Keratinocyte (primary cell): ENCODE results near the gene PEPD. TPM values are rescaled to one million over a fixed set of nuclear protein-coding genes. Genes with fewer than 3 reads are reported as not detected.

Experiments used
- DNase-seq: peaks from one replicate; pipeline ENCODE4 v3.0.0-alpha.2; 2011; ENCODE audit warnings: low read depth, missing footprints, low spot score
- FAIRE-seq: peaks from 2 replicates; lab custom pipeline; 2011; peaks lifted over from hg19 to GRCh38; lab: Jason Lieb, UNC
- H2AFZ ChIP-seq: 2 replicates; pipeline ENCODE4 v1.6.0; 2012; ENCODE audit warnings: low read length, control low read depth, inconsistent platforms; ENCODE audit not compliant: control insufficient read depth
- H3K27ac ChIP-seq: 2 replicates; pipeline ENCODE4 v1.5.1; 2011; ENCODE audit warnings: low read length; ENCODE audit not compliant: control insufficient read depth, insufficient read depth
- H3K27me3 ChIP-seq: 3 replicates; pipeline ENCODE4 v1.6.0; 2011; ENCODE audit warnings: low read length; ENCODE audit not compliant: control insufficient read depth, insufficient read depth; ENCODE audit errors: extremely low read depth
- H3K36me3 ChIP-seq, 2 experiments: 2 replicates in 1 of 2; 3 replicates in 1 of 2; pipeline ENCODE4 v1.5.1; 2011; ENCODE audit warnings: low read length in 2 of 2, mild to moderate bottlenecking in 1 of 2; ENCODE audit not compliant: control insufficient read depth in 2 of 2, insufficient read depth in 2 of 2; ENCODE audit errors: extremely low read depth in 1 of 2
- H3K4me1 ChIP-seq: 3 replicates; pipeline ENCODE4 v1.5.1; 2011; ENCODE audit warnings: low read length; ENCODE audit not compliant: control insufficient read depth, insufficient read depth; ENCODE audit errors: extremely low read depth
- H3K4me2 ChIP-seq: 3 replicates; pipeline ENCODE4 v1.6.0; 2011; ENCODE audit warnings: low read depth, low read length; ENCODE audit not compliant: control insufficient read depth, insufficient read depth; ENCODE audit errors: extremely low read depth
- H3K4me3 ChIP-seq, 3 experiments: fragments of 200-600 bp in 1 of 3; sonication (generic) in 1 of 3; 2 replicates in 2 of 3; 3 replicates in 1 of 3; pipeline ENCODE4 v1.5.1; 2011 to 2016; ENCODE audit warnings: low read length in 3 of 3, mild to moderate bottlenecking in 3 of 3, control low read depth in 2 of 3, inconsistent platforms in 1 of 3, low read depth in 1 of 3, mixed read lengths in 1 of 3, mixed run types in 1 of 3, moderate library complexity in 1 of 3; ENCODE audit not compliant: control insufficient read depth in 2 of 3, insufficient read depth in 2 of 3; ENCODE audit errors: extremely low read depth in 1 of 3
- H3K79me2 ChIP-seq: 2 replicates; pipeline ENCODE4 v1.6.0; 2012; ENCODE audit warnings: low read length; ENCODE audit not compliant: control insufficient read depth, insufficient read depth
- H3K9ac ChIP-seq: 3 replicates; pipeline ENCODE4 v1.6.0; 2011; ENCODE audit warnings: low read length; ENCODE audit not compliant: control insufficient read depth, insufficient read depth; ENCODE audit errors: extremely low read depth
- H3K9me1 ChIP-seq: 3 replicates; pipeline ENCODE4 v1.6.0; 2011; ENCODE audit warnings: low read length; ENCODE audit not compliant: control insufficient read depth, insufficient read depth; ENCODE audit errors: extremely low read depth
- H3K9me3 ChIP-seq: 2 replicates; pipeline ENCODE4 v1.5.1; 2012; ENCODE audit warnings: low read depth, low read length; ENCODE audit not compliant: control insufficient read depth
- H4K20me1 ChIP-seq: 3 replicates; pipeline ENCODE4 v1.6.0; 2011; ENCODE audit warnings: low read length; ENCODE audit not compliant: control insufficient read depth, insufficient read depth; ENCODE audit errors: extremely low read depth
- CTCF ChIP-seq, 3 experiments: IDR thresholded peaks in 1 of 3; conservative IDR thresholded peaks in 1 of 3; optimal IDR thresholded peaks in 1 of 3; 2 replicates in 2 of 3; 3 replicates in 1 of 3; pipeline versions ENCODE3 to v1.5.1; 2011; ENCODE audit warnings: low read length in 3 of 3, mild to moderate bottlenecking in 3 of 3, moderate library complexity in 2 of 3, control low read depth in 1 of 3, inconsistent platforms in 1 of 3; ENCODE audit not compliant: insufficient read depth in 2 of 3; ENCODE audit errors: extremely low read depth in 1 of 3
- EZH2 ChIP-seq: IDR thresholded peaks from one replicate; pipeline ENCODE4 v1.6.1; 2012; ENCODE audit warnings: inconsistent platforms, mild to moderate bottlenecking, low read length, moderate library complexity
- dilution Hi-C: fragments of 300-500 bp; cut with MboI; formaldehyde crosslinking; loops from one replicate; pipeline ENCODE4 v1.7.0; 2020; ENCODE audit warnings: low sequenced_read_pairs; ENCODE audit not compliant: extremely low pct_ligation_motif_present
- polyA plus RNA-seq, 5 experiments: library from polyadenylated mRNA; depleted of rRNA in 3 of 5; stranded (reverse) in 3 of 5; stranded (forward) in 1 of 5; unstranded in 1 of 5; fragments of >200 nt; gene quantifications; 1 replicate in 1 of 5; 2 replicates in 3 of 5; 3 replicates in 1 of 5; pipeline versions ENCODE4 v1.2.1 to v1.2.3, GENCODE V29; 2011 to 2012; ENCODE audit warnings: missing spikeins in 2 of 5, low read depth in 1 of 5, low replicate concordance in 1 of 5

PEPD gene
- polyA plus RNA-seq, 1 donor (not counting 4 experiments of a cell fraction or from before 2014, with no cell fraction given): 36.9 TPM

DNA sequence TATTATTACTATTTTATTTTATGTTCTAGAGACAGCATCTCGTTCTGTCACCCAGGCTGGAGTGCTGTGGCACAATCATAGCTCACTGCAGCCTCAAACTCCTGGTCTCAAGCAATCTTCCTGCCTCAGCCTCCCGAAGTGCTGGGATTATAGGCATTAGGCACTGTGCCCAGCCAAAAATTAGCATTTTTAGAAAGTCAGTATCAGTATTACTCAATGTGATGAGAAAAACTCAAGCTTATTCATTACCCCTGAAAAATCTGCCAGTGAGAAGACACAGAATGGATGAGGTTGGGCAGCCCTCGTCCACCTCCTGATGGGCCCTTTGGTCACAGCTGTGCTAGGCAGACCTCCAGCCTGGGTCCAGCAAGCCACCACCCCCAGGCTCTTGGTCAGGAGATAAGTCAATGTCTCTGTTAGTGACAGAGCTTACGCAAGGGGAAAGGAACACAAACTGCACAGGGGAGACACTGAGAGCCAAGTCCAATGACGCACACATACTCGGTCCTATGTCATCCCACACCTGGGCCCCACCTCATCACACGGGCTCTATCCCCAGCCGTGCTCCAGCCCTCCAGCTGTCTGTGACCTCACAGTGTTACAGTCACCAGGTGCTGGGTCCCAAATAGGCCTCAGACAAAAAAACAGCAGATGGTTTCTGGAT is 19.8 kb downstream of the PEPD start:
- Histone ChIP-seq H3K36me3 (peaks cover 0 to 11% of the 10 kb centered on the region in 2 experiments), H3K9ac (no peak overlapping the region), H2AFZ (no peak overlapping the region)

DNA sequence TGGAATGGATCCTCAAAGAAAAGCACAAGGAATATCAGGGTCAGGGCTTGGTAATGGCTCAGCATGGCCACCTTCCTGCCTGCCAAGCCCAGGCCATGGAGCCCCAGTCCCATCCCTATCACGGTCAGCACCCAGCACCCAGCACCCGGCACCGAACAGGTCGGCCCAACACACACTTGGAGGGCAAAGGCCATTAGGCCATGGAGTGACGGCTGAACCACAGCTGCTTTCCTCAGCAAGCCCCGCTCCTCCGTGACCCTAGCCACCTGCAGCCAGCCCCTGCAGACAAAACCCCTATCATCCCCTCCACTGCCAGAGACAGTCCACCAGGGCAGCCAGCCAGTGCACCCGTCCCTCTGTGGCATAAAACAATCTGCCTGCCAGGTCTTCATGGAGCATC is 20.6 kb downstream of the PEPD start:
- DNase-seq: no peak
- H2AFZ ChIP-seq: no peak overlapping the region
- H3K4me2 ChIP-seq: no peak overlapping the region
- H3K27ac ChIP-seq: no peak overlapping the region
- no peaks in the 10 kb centered on the region for H3K27me3 ChIP-seq
- H3K4me3 ChIP-seq: no peak overlapping the region
- H3K9ac ChIP-seq: no peak overlapping the region
- TF ChIP-seq CTCF (optimal IDR thresholded peaks at IDR 0.05 in 1 of 3, IDR thresholded peaks at IDR 0.05 in 1 of 3, conservative IDR thresholded peaks at IDR 0.05 in 1 of 3; ENCODE audit: extremely low read depth in 1 of 3, insufficient read depth in 2 of 3, low read length in 3 of 3) (no peak), EZH2 (no peak)
- FAIRE-seq: no peak
- H3K36me3 ChIP-seq: peaks cover 0 to 11% of the 10 kb centered on the region in 2 experiments
- H3K9me3 ChIP-seq: no peaks in the 10 kb centered on the region
- dilution Hi-C loops: no loop called here
- H3K4me1 ChIP-seq: no peaks in the 10 kb centered on the region
- no peaks in the 10 kb centered on the region for H3K79me2 ChIP-seq
- no peaks in the 10 kb centered on the region for H3K9me1 ChIP-seq
- H4K20me1 ChIP-seq: no peaks in the 10 kb centered on the region

More for the DNA sequence above, 19.8 kb downstream of the PEPD start:
- TF ChIP-seq CTCF (optimal IDR thresholded peaks at IDR 0.05 in 1 of 3, IDR thresholded peaks at IDR 0.05 in 1 of 3, conservative IDR thresholded peaks at IDR 0.05 in 1 of 3; ENCODE audit: extremely low read depth in 1 of 3, insufficient read depth in 2 of 3, low read length in 3 of 3): no peak
- TF ChIP-seq EZH2: no peak
- dilution Hi-C loops: no loop called here
- no peaks in the 10 kb centered on the region for H3K4me1 ChIP-seq
- no peaks in the 10 kb centered on the region for H4K20me1 ChIP-seq
- H3K27ac ChIP-seq: no peak overlapping the region
- no peaks in the 10 kb centered on the region for H3K79me2 ChIP-seq
- no peak overlapping the region for H3K4me3 ChIP-seq
- FAIRE-seq: no peak
- no peaks in the 10 kb centered on the region for H3K9me1 ChIP-seq
- no peak for DNase-seq
- H3K4me2 ChIP-seq: no peak overlapping the region
- H3K27me3 ChIP-seq: no peaks in the 10 kb centered on the region
- H3K9me3 ChIP-seq: no peaks in the 10 kb centered on the region
